ENCODE results near the gene ATG3. TPM values are rescaled to one million over a fixed set of nuclear protein-coding genes. Genes with fewer than 3 reads are reported as not detected.

Gene ATG3
- total and polyA plus RNA-seq, 2 donors (not counting 3 experiments of a cell fraction or from before 2014, with no cell fraction given): 36.0 to 62.4 TPM

DNA sequence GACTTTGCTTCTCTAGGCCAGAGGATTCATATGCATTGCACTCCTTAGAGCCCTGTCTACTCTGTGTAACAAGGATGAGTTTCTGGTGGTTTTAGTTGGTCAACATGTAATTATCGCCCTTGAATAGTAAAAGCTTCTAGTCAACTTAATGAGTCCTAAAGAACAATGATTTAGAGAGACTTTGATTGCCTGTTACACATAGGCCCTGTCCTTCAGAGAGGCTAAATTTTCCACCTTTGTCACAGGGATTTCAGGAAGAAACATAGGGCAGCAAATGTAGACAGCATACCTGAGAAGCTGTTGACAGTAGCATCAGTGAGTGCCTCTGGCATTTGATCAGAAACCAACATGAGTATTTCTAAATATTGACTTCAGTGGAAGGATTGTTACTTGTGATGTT is 69.6 kb downstream of the ATG3 start:
- FAIRE-seq (no peak), DNase-seq (ENCODE audit: low read depth, low spot score) (no peak)
- no peak overlapping the region for H3K4me3 ChIP-seq (replicated peaks in 1 of 3; ENCODE audit: insufficient read depth in 1 of 3, low read depth in 1 of 3, low read length in 3 of 3)
- H3K4me1 ChIP-seq (ENCODE audit: control insufficient read depth, extremely low read depth, insufficient read depth, low read length): no peaks in the 10 kb centered on the region
- ChIA-PET CTCF (interaction anchor here (1.2 kb wide), 1 partner anchor 14 kb away, joined by 4 read pairs; no protein-coding TSS in a partner anchor), POLR2A (no interaction called here)
- H4K20me1 ChIP-seq (replicated peaks; ENCODE audit: control insufficient read depth, extremely low read depth, insufficient read depth, low read length): no peaks in the 10 kb centered on the region
- BruUV-seq (replicated peaks): no TSS peak
- no peaks in the 10 kb centered on the region for H3K9me1 ChIP-seq (replicated peaks; ENCODE audit: control insufficient read depth, extremely low read depth, insufficient read depth, low read length)
- dilution Hi-C loops (cut with MboI; ENCODE audit: extremely low pct_ligation_motif_present, low sequenced_read_pairs): no loop called here
- H3K27ac ChIP-seq (ENCODE audit: insufficient read depth, low read depth, low read length): no peak overlapping the region
- H3K27me3 ChIP-seq (ENCODE audit: control insufficient read depth in 2 of 2, insufficient read depth in 2 of 2, low read length in 2 of 2): no peaks in the 10 kb centered on the region
- TF ChIP-seq JUN (IDR thresholded peaks at IDR 0.05; ENCODE audit: borderline replicate concordance, insufficient read depth, insufficient read length, low read depth): no peak
- TF ChIP-seq FOS (IDR thresholded peaks at IDR 0.05; ENCODE audit: borderline replicate concordance, insufficient read depth, low read length): no peak
- TF ChIP-seq, protein P1, sequence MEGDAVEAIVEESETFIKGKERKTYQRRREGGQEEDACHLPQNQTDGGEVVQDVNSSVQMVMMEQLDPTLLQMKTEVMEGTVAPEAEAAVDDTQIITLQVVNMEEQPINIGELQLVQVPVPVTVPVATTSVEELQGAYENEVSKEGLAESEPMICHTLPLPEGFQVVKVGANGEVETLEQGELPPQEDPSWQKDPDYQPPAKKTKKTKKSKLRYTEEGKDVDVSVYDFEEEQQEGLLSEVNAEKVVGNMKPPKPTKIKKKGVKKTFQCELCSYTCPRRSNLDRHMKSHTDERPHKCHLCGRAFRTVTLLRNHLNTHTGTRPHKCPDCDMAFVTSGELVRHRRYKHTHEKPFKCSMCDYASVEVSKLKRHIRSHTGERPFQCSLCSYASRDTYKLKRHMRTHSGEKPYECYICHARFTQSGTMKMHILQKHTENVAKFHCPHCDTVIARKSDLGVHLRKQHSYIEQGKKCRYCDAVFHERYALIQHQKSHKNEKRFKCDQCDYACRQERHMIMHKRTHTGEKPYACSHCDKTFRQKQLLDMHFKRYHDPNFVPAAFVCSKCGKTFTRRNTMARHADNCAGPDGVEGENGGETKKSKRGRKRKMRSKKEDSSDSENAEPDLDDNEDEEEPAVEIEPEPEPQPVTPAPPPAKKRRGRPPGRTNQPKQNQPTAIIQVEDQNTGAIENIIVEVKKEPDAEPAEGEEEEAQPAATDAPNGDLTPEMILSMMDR (IDR thresholded peaks at IDR 0.05; ENCODE audit: extremely low read depth in 1 of 2, insufficient read depth in 1 of 2, low read depth in 1 of 2, low read length in 2 of 2): no peak
- TF ChIP-seq, protein P2, sequence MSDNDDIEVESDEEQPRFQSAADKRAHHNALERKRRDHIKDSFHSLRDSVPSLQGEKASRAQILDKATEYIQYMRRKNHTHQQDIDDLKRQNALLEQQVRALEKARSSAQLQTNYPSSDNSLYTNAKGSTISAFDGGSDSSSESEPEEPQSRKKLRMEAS (IDR thresholded peaks at IDR 0.05; ENCODE audit: insufficient read depth, insufficient read length): no peak
- TF ChIP-seq POLR2A (IDR thresholded peaks at IDR 0.05; ENCODE audit: low read depth, low read length): no peak
- no peak for TF ChIP-seq EZH2 (IDR thresholded peaks at IDR 0.05; ENCODE audit: borderline replicate concordance, low read depth, low read length, severe bottlenecking)
- H2AFZ ChIP-seq (ENCODE audit: low read depth, low read length): no peak overlapping the region
- intact Hi-C loops (cut with micrococcal nuclease): no loop called here
- H3K4me2 ChIP-seq (ENCODE audit: insufficient read depth, low read length): no peak overlapping the region
- H3K36me3 ChIP-seq (ENCODE audit: control insufficient read depth in 2 of 2, extremely low read depth in 1 of 2, insufficient read depth in 2 of 2, low read length in 2 of 2): no peaks in the 10 kb centered on the region
- H3K9me3 ChIP-seq (replicated peaks; ENCODE audit: control insufficient read depth, insufficient read depth, low read length): no peaks in the 10 kb centered on the region
- no peak overlapping the region for H3K9ac ChIP-seq (replicated peaks; ENCODE audit: extremely low read depth, insufficient read depth, low read length)
- H3K79me2 ChIP-seq (ENCODE audit: control insufficient read depth, insufficient read depth, low read length): no peaks in the 10 kb centered on the region

DNA sequence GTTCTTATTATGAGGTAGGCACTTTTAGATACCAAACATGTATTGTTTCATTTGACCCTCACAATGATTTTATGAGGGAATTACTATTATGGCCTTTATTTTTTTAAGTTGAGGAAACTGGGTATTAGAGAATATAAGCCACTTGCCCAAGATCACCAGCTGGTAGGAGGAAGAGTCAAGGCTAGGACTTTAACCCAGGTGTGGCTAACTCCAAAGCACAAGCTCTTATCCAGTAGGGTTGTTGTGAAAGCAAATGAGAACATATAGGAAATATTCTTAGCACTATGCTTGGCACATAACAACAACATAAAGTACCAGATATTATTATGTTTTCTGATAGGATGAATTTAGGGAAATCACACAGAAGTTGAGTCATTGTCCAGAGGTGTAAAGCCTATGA is 70.4 kb downstream of the ATG3 start:
- TF ChIP-seq GATA2 (IDR thresholded peaks at IDR 0.05; ENCODE audit: insufficient read depth, insufficient read length, low read depth, low read length): no peak
- TF ChIP-seq EZH2 (IDR thresholded peaks at IDR 0.05; ENCODE audit: borderline replicate concordance, low read depth, low read length, severe bottlenecking): no peak
- TF ChIP-seq MYC (IDR thresholded peaks at IDR 0.05; ENCODE audit: low read depth, low read length): no peak
- TF ChIP-seq POLR2A (IDR thresholded peaks at IDR 0.05; ENCODE audit: low read depth, low read length): no peak
- no peak for FAIRE-seq

More for the DNA sequence above, 70.4 kb downstream of the ATG3 start:
- Histone ChIP-seq H2AFZ (ENCODE audit: low read depth, low read length) (no peak overlapping the region), H3K27me3 (ENCODE audit: control insufficient read depth in 2 of 2, insufficient read depth in 2 of 2, low read length in 2 of 2) (no peaks in the 10 kb centered on the region), H3K9me3 (replicated peaks; ENCODE audit: control insufficient read depth, insufficient read depth, low read length) (no peaks in the 10 kb centered on the region), H3K4me3 (replicated peaks in 1 of 3; ENCODE audit: insufficient read depth in 1 of 3, low read depth in 1 of 3, low read length in 3 of 3) (no peak overlapping the region), H4K20me1 (replicated peaks; ENCODE audit: control insufficient read depth, extremely low read depth, insufficient read depth, low read length) (no peaks in the 10 kb centered on the region), H3K4me1 (ENCODE audit: control insufficient read depth, extremely low read depth, insufficient read depth, low read length) (no peaks in the 10 kb centered on the region), H3K4me2 (ENCODE audit: insufficient read depth, low read length) (no peak overlapping the region), H3K9me1 (replicated peaks; ENCODE audit: control insufficient read depth, extremely low read depth, insufficient read depth, low read length) (no peaks in the 10 kb centered on the region), H3K79me2 (ENCODE audit: control insufficient read depth, insufficient read depth, low read length) (no peaks in the 10 kb centered on the region), H3K9ac (replicated peaks; ENCODE audit: extremely low read depth, insufficient read depth, low read length) (no peak overlapping the region), H3K27ac (ENCODE audit: insufficient read depth, low read depth, low read length) (no peak overlapping the region), H3K36me3 (ENCODE audit: control insufficient read depth in 2 of 2, extremely low read depth in 1 of 2, insufficient read depth in 2 of 2, low read length in 2 of 2) (no peaks in the 10 kb centered on the region)
- intact Hi-C loops (cut with micrococcal nuclease): no loop called here
- POLR2A ChIA-PET: no interaction called here
- dilution Hi-C loops (cut with MboI; ENCODE audit: extremely low pct_ligation_motif_present, low sequenced_read_pairs): no loop called here
- CTCF ChIA-PET: no interaction called here
- DNase-seq (ENCODE audit: low read depth, low spot score): no peak
- no TSS peak for BruUV-seq (replicated peaks)

Measured in endothelial cell of umbilical vein (primary cell).